ENCODE data around the gene FGF2. TPM values are rescaled to one million over a fixed set of nuclear protein-coding genes. Genes with fewer than 3 reads are reported as not detected.

Gene FGF2
- polyA plus RNA-seq, 1 of the 3 experiments (the other 2 are of a cell fraction), result 11.1 TPM

- DNase-seq, result no peak
- Histone ChIP-seq H3K4me2 (no peak overlapping the region), H3K79me2 (ENCODE audit: insufficient read depth) (peaks cover 15% of the 10 kb centered on the region), H3K27ac (ENCODE audit: low read depth in 2 of 2, low read length in 1 of 2) (no peak overlapping the region), H3K4me1 (ENCODE audit: control insufficient read depth in 1 of 2, insufficient read depth in 2 of 2, low read depth in 1 of 2, low read length in 1 of 2) (peaks cover 0 to 3% of the 10 kb centered on the region in 2 experiments; a peak in 2 of 4 replicates), H3F3A (replicated peaks; ENCODE audit: insufficient read depth) (peaks cover 11% of the 10 kb centered on the region), H2AFZ (ENCODE audit: low read depth) (no peak overlapping the region), H3K9me2 (no peaks in the 10 kb centered on the region), H3K4me3 (ENCODE audit: low read depth in 2 of 2, low read length in 1 of 2) (no peak overlapping the region), H3K9me3 (no peaks in the 10 kb centered on the region), H3K9ac (no peak overlapping the region), H3K36me3 (replicated peaks in 1 of 2; ENCODE audit: control insufficient read depth in 1 of 2, insufficient read depth in 2 of 2, low read length in 1 of 2) (no peaks in the 10 kb centered on the region), H4K20me1 (ENCODE audit: insufficient read depth) (no peaks in the 10 kb centered on the region), H3K27me3 (ENCODE audit: insufficient read depth) (no peaks in the 10 kb centered on the region)
- TF ChIP-seq GABPA (IDR thresholded peaks at IDR 0.05; ENCODE audit: low read depth) (no peak), RXRA (IDR thresholded peaks at IDR 0.05; ENCODE audit: borderline replicate concordance, low read depth) (no peak), CTCF (IDR thresholded peaks at IDR 0.05) (no peak), JUND (IDR thresholded peaks at IDR 0.05) (no peak), EZH2phosphoT487 (IDR thresholded peaks at IDR 0.05; ENCODE audit: borderline replicate concordance, low read depth) (no peak)
- 94% methylated on average over 2 of the region's 2 CpGs for WGBS (ENCODE audit: low lambda C conversion rate)
- ChIA-PET CTCF (no interaction called here), POLR2A (no interaction called here)
Observed at GRCh38 chr4:122823476-122823875, 3.2 kb upstream of the FGF2 start.

- TF ChIP-seq SIN3A (IDR thresholded peaks at IDR 0.05; ENCODE audit: borderline replicate concordance, low read depth, low read length) (no peak), TCF12 (IDR thresholded peaks at IDR 0.05) (no peak), MEF2A (IDR thresholded peaks at IDR 0.05; ENCODE audit: borderline replicate concordance, low read depth) (no peak), TEAD4 (IDR thresholded peaks at IDR 0.05; ENCODE audit: borderline replicate concordance, insufficient read depth) (no peak), FOXM1 (IDR thresholded peaks at IDR 0.05; ENCODE audit: low read depth) (no peak), USF1 (IDR thresholded peaks at IDR 0.05; ENCODE audit: borderline replicate concordance, low read depth) (no peak), RFX5 (IDR thresholded peaks at IDR 0.05; ENCODE audit: low read length) (no peak), RCOR1 (IDR thresholded peaks at IDR 0.05; ENCODE audit: low read length) (no peak), ELF1 (IDR thresholded peaks at IDR 0.05) (no peak), MXI1 (IDR thresholded peaks at IDR 0.05; ENCODE audit: low read depth, low read length) (no peak), USF2 (IDR thresholded peaks at IDR 0.05; ENCODE audit: borderline replicate concordance, low read depth, low read length) (no peak)
- Histone ChIP-seq H4K20me1 (ENCODE audit: insufficient read depth) (peaks cover 7% of the 10 kb centered on the region), H3K36me3 (replicated peaks in 1 of 2; ENCODE audit: control insufficient read depth in 1 of 2, insufficient read depth in 2 of 2, low read length in 1 of 2) (peaks cover 0 to 6% of the 10 kb centered on the region in 2 experiments), H3K27me3 (ENCODE audit: insufficient read depth) (no peaks in the 10 kb centered on the region), H3K4me1 (ENCODE audit: control insufficient read depth in 1 of 2, insufficient read depth in 2 of 2, low read depth in 1 of 2, low read length in 1 of 2) (peaks cover 0 to 3% of the 10 kb centered on the region in 2 experiments; a peak in 2 of 4 replicates), H3K4me3 (ENCODE audit: low read depth in 2 of 2, low read length in 1 of 2) (no peak overlapping the region), H3K4me2 (peak overlapping the region; percentile 63), H3K9me2 (no peaks in the 10 kb centered on the region), H3K79me2 (ENCODE audit: insufficient read depth) (peaks cover 26% of the 10 kb centered on the region), H2AFZ (ENCODE audit: low read depth) (peak overlapping the region; percentile 36; the same call in 1 of the 2 replicates), H3K27ac (ENCODE audit: low read depth in 2 of 2, low read length in 1 of 2) (no peak overlapping the region), H3F3A (replicated peaks; ENCODE audit: insufficient read depth) (peaks cover 11% of the 10 kb centered on the region), H3K9ac (no peak overlapping the region), H3K9me3 (no peaks in the 10 kb centered on the region)
- ChIA-PET POLR2A (no interaction called here), CTCF (interaction anchor here (1.4 kb wide), 1 partner anchor 90 kb away, joined by 6 read pairs; no protein-coding TSS in a partner anchor)
- DNase-seq, result no peak
- 86% methylated on average over 2 of the region's 2 CpGs for WGBS (ENCODE audit: low lambda C conversion rate)
Observed at GRCh38 chr4:122824616-122825015, 2.0 kb upstream of the FGF2 start.

All from SK-N-SH (cell line).